HUES6 (cell line): ENCODE data around the gene TBC1D20.

Experiments
- H3K27ac ChIP-seq: 2 replicates; pipeline ENCODE4 v1.7.0; 2013; ENCODE audit warnings: low read depth, mild to moderate bottlenecking, low read length, inconsistent platforms
- H3K27me3 ChIP-seq: 2 replicates; pipeline ENCODE4 v1.6.1; 2013; ENCODE audit warnings: low read length; ENCODE audit not compliant: control insufficient read depth, insufficient read depth
- H3K36me3 ChIP-seq: 2 replicates; pipeline ENCODE4 v1.6.1; 2013; ENCODE audit warnings: low read length; ENCODE audit not compliant: control insufficient read depth, insufficient read depth
- H3K4me1 ChIP-seq: 2 replicates; pipeline ENCODE4 v1.6.1; 2013; ENCODE audit warnings: low read length; ENCODE audit not compliant: control insufficient read depth, insufficient read depth
- H3K4me3 ChIP-seq: 2 replicates; pipeline ENCODE4 v1.5.1; 2013; ENCODE audit warnings: low read depth, low read length
- H3K9ac ChIP-seq: one replicate; pipeline ENCODE4 v1.6.1; 2013; ENCODE audit warnings: mild to moderate bottlenecking, low read length
- H3K9me3 ChIP-seq: 2 replicates; pipeline ENCODE4 v1.6.1; 2013; ENCODE audit warnings: low read depth, low read length; ENCODE audit not compliant: control insufficient read depth, insufficient read depth

TBC1D20 gene

DNA sequence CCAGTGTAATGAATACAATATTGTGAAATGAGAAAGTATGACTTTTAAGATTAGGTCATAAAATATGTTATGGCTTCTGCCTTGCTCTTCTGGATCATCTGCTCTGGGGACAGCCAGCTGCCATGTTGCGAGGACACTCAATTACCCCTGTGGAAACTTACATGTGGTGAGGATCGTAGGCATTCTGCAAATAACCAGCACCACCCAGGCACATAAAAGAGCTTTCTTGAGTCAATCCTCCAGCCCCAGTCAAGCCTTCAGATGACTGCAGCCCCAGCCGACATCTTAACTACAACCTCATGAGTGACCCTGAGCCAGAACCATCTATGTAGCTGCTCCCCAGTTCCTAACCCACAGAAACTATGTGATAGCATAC, 58.8 kb downstream of the TBC1D20 start:
- Histone ChIP-seq H3K36me3 (no peaks in the 10 kb centered on the region), H3K27ac (no peak overlapping the region), H3K4me1 (peaks cover 16% of the 10 kb centered on the region), H3K4me3 (no peak overlapping the region), H3K27me3 (no peaks in the 10 kb centered on the region), H3K9me3 (peaks cover 8% of the 10 kb centered on the region; the same call in 1 of the 2 replicates), H3K9ac (no peak overlapping the region)

DNA sequence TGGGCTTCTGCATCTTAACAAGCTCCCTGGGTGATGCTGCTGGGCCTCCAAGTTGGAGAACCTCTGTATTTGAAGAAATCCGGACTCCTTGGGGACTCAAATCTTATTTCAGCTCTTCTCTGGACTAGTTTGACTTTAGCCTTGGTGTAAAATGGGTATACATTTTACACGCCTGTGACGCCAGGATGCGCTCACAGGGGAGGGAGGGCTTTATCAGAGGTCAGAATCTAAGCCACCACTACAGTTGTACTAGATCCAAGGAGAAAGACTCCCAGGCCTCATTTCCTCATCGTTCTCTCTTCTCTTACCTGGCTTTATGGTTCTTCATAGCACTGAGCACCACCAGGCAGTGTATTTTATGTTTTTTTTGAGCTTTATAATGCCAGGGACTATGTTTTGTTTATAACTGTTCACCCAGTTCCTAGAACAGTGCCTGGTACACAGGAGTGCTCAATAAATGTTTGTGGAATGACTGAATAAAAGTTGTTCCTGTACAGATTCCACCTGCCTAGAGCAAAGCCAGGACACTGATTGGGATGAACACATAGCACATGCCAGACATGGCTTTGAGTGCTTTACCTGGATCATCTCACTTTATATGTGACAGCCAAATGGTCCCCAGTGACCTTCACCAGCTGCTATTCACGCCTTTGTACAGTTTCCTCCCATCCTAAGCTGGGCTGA, 59.3 kb downstream of the TBC1D20 start:
- H3K27me3 ChIP-seq = no peaks in the 10 kb centered on the region
- H3K9me3 ChIP-seq = peaks cover 8% of the 10 kb centered on the region; the same call in 1 of the 2 replicates
- H3K36me3 ChIP-seq = no peaks in the 10 kb centered on the region
- no peak overlapping the region for H3K4me3 ChIP-seq
- H3K9ac ChIP-seq = no peak overlapping the region
- H3K4me1 ChIP-seq = peaks cover 16% of the 10 kb centered on the region
- no peak overlapping the region for H3K27ac ChIP-seq

DNA sequence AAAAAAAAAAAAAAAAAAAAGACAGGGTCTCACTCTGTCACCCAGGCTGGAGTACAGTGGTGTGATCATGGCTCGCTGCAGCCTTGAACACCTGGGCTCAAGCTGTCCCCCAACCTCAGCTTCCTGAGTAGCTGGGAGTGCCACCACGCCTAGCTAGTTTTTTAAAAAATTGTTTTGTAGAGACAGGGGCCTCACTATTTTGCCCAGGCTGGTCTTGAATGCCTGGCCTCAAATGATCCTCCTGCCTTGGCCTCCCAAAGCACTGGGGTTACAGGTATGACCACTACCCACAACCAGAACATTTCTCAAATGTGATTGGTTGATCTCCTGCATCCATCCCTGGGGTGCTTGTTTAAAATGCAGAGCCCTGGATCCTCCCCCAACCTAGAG, 59.8 kb downstream of the TBC1D20 start:
- peaks cover 16% of the 10 kb centered on the region for H3K4me1 ChIP-seq
- no peak overlapping the region for H3K9ac ChIP-seq
- H3K27ac ChIP-seq = no peak overlapping the region

GRCh38 chr20:401682-402495, 60.4 kb downstream of the TBC1D20 start:
- no peak overlapping the region for H3K4me3 ChIP-seq
- peaks cover 14% of the 10 kb centered on the region for H3K4me1 ChIP-seq
- no peaks in the 10 kb centered on the region for H3K27me3 ChIP-seq
- H3K9ac ChIP-seq = no peak overlapping the region
- peaks cover 3% of the 10 kb centered on the region for H3K36me3 ChIP-seq
- H3K9me3 ChIP-seq = peaks cover 8% of the 10 kb centered on the region; the same call in 1 of the 2 replicates
- H3K27ac ChIP-seq = no peak overlapping the region

More for the DNA sequence above, 59.8 kb downstream of the TBC1D20 start:
- no peaks in the 10 kb centered on the region for H3K36me3 ChIP-seq
- H3K4me3 ChIP-seq = no peak overlapping the region
- peaks cover 8% of the 10 kb centered on the region; the same call in 1 of the 2 replicates for H3K9me3 ChIP-seq
- no peaks in the 10 kb centered on the region for H3K27me3 ChIP-seq

GRCh38 chr20:400454-401275, 61.7 kb downstream of the TBC1D20 start:
- peaks cover 15% of the 10 kb centered on the region for H3K36me3 ChIP-seq
- H3K9me3 ChIP-seq = peaks cover 8% of the 10 kb centered on the region; the same call in 1 of the 2 replicates
- no peak overlapping the region for H3K4me3 ChIP-seq
- no peaks in the 10 kb centered on the region for H3K27me3 ChIP-seq
- peaks cover 10% of the 10 kb centered on the region for H3K4me1 ChIP-seq
- H3K27ac ChIP-seq = no peak overlapping the region
- H3K9ac ChIP-seq = no peak overlapping the region

- Histone ChIP-seq H3K9me3 (peaks cover 8% of the 10 kb centered on the region; the same call in 1 of the 2 replicates), H3K36me3 (peaks cover 17% of the 10 kb centered on the region), H3K27me3 (no peaks in the 10 kb centered on the region), H3K27ac (no peak overlapping the region), H3K4me1 (peaks cover 10% of the 10 kb centered on the region), H3K9ac (no peak overlapping the region), H3K4me3 (no peak overlapping the region)
Measured at GRCh38 chr20:400128-400453, 62.2 kb downstream of the TBC1D20 start.

GRCh38 chr20:399182-399707, 63.1 kb downstream of the TBC1D20 start:
- H3K9ac ChIP-seq = no peak overlapping the region
- H3K4me1 ChIP-seq = peaks cover 10% of the 10 kb centered on the region
- no peaks in the 10 kb centered on the region for H3K27me3 ChIP-seq
- no peak overlapping the region for H3K27ac ChIP-seq
- H3K4me3 ChIP-seq = no peak overlapping the region
- peaks cover 8% of the 10 kb centered on the region; the same call in 1 of the 2 replicates for H3K9me3 ChIP-seq
- peaks cover 17% of the 10 kb centered on the region for H3K36me3 ChIP-seq

DNA sequence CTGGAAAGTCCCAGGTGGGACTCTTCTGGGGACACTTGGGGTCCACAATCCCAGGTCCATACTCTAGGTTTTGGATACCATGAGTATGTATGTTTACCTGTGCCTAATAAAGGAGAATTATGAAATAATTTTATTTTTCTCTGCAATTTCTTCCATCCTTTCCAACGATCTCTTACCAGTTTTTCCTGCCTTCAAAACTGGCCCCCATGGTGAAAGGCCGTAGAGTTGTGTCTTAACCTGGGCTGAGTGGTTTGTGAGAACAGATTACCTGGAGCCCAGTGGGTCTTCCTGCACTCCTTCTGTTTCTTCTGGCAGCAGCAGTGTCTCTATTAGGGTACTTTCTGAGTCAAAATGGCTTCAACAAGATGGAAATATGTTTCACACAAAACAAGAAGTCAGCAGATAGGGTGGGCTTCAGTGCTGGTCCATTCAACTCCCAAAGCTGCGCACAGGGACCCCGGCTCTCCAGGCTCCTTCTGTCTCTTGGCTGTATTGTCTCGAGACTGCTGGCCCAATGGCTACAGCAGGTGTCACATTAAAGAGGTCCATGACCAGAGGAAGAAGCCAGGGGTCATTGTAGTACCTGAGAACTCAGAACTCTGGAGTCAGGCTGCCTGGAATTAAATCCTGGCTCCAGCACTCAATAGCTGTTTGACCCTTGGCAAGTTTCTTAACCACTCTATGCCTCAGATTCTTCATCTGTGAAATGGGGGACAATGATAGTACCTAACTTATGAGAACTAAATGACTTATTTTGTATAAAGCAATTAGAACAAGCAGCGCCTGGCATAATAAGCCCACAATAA, 64.7 kb downstream of the TBC1D20 start:
- Histone ChIP-seq H3K36me3 (peaks cover 20% of the 10 kb centered on the region), H3K27me3 (no peaks in the 10 kb centered on the region), H3K4me3 (no peak overlapping the region), H3K9me3 (no peaks in the 10 kb centered on the region), H3K9ac (no peak overlapping the region), H3K27ac (no peak overlapping the region), H3K4me1 (peaks cover 10% of the 10 kb centered on the region)

DNA sequence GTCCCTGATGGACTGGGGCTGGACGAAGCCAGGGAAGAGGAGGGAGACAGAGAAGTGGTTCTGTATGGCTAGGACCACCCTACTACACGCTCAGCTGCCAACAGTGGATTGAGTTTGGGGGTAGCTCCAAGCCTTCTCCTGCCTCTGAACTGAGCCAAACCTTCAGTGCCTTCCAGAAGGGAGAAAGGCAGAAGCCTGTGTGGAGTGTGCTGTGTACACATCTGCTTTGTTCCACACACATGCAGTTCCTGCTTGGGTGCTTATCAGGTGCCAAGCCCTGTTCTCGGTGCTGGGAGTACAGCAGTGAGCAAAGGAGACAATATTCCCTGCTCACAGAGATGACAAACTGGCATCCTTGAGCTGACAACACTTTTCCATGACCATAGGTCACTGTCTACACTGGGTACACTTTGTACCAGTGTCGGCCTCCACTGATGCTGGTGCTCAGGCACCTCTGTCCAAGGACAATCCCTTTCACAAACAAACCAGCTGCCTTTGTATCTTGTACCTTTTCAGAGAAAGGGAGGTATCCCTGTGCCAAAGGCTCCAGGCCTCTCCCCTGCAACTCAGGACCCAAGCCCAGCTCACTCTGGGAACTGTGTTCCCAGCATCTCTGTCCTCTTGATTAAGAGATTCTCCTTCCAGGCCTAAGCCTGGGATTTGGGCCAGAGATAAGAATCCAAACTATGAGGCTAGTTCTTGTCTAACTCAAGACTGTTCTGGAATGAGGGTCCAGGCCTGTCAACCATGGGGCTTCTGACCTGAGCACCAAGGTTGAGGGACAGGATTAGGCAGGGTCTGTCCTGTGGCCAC, 65.5 kb downstream of the TBC1D20 start:
- H3K9me3 ChIP-seq = no peaks in the 10 kb centered on the region
- no peaks in the 10 kb centered on the region for H3K27me3 ChIP-seq
- H3K4me1 ChIP-seq = peaks cover 10% of the 10 kb centered on the region
- no peak overlapping the region for H3K9ac ChIP-seq
- no peak overlapping the region for H3K4me3 ChIP-seq
- H3K27ac ChIP-seq = no peak overlapping the region
- H3K36me3 ChIP-seq = peaks cover 24% of the 10 kb centered on the region

GRCh38 chr20:396252-396618, 66.1 kb downstream of the TBC1D20 start:
- peaks cover 10% of the 10 kb centered on the region for H3K4me1 ChIP-seq
- H3K36me3 ChIP-seq = peaks cover 28% of the 10 kb centered on the region
- no peaks in the 10 kb centered on the region for H3K27me3 ChIP-seq
- H3K9ac ChIP-seq = no peak overlapping the region
- no peaks in the 10 kb centered on the region for H3K9me3 ChIP-seq
- no peak overlapping the region for H3K4me3 ChIP-seq
- no peak overlapping the region for H3K27ac ChIP-seq
